ENCODE results near the gene LDLRAD1. TPM values are rescaled to one million over a fixed set of nuclear protein-coding genes. Genes with fewer than 3 reads are reported as not detected.

LDLRAD1 gene
- total RNA-seq, 2 experiments from 2014 or later = not detected

DNA sequence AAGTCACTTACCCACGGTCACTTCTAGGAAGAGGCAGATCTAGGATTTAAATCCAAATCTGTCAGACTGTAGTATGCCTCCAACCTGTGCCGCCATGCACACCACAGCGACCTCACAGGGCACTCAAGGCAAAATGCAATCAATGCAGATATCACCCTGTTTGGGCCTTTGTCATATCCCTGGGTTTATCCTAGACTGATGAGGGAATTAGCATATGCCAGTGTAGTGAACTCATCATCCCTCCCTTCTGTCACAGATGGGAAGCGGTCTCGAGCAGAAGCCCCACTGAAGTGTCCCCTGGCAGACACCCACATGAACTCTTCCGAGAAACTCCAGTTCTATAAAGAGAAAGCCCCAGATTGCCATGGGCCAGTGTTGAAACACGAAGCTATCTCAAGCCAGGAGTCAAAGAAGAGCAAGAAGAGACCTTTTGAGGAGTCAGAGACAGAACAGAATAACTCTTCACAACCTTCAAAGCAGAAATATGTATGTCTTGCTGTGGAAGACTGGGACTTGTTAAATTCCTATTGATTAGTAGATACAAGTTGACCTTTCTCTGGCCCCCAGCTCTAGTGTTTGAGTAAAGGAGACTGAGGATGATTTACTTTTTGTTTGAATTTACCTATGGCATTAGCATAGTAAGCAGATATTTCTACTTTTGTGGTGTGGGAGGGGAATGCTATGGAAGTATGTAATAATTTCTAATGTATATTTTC is 50.4 kb downstream of the LDLRAD1 start:
- Mint-ChIP-seq H3K36me3 (peaks cover 28% of the 10 kb centered on the region), H3K27ac (no peak overlapping the region), H3K9me3 (no peaks in the 10 kb centered on the region), H3K27me3 (no peaks in the 10 kb centered on the region), H3K4me1 (peaks cover 2% of the 10 kb centered on the region), H3K4me3 (no peak overlapping the region)
- no peak for DNase-seq
- POLR2A ChIA-PET = no interaction called here
- ATAC-seq (ENCODE audit: low read depth) = no peak

GRCh38 chr1:53966794-53967193 is 51.2 kb downstream of the LDLRAD1 start:
- ATAC-seq (ENCODE audit: low read depth) (no peak), DNase-seq (no peak)
- POLR2A ChIA-PET = no interaction called here
- Mint-ChIP-seq H3K9me3 (no peaks in the 10 kb centered on the region), H3K4me3 (no peak overlapping the region), H3K4me1 (peaks cover 2% of the 10 kb centered on the region), H3K27ac (no peak overlapping the region), H3K36me3 (peaks cover 29% of the 10 kb centered on the region), H3K27me3 (no peaks in the 10 kb centered on the region)

- no peak for ATAC-seq (ENCODE audit: low read depth)
- POLR2A ChIA-PET = no interaction called here
Measured at GRCh38 chr1:53964109-53964508, 53.9 kb downstream of the LDLRAD1 start.

GRCh38 chr1:53963460-53963859 is 54.5 kb downstream of the LDLRAD1 start:
- peaks cover 2% of the 10 kb centered on the region for H3K4me1 Mint-ChIP-seq
- ATAC-seq (ENCODE audit: low read depth) (no peak), DNase-seq (no peak)
- H3K9me3 Mint-ChIP-seq = no peaks in the 10 kb centered on the region
- H3K36me3 Mint-ChIP-seq = peaks cover 14% of the 10 kb centered on the region
- H3K4me3 Mint-ChIP-seq = no peak overlapping the region
- POLR2A ChIA-PET = no interaction called here
- no peaks in the 10 kb centered on the region for H3K27me3 Mint-ChIP-seq
- no peak overlapping the region for H3K27ac Mint-ChIP-seq

More at GRCh38 chr1:53964109-53964508, 53.9 kb downstream of the LDLRAD1 start:
- no peak for DNase-seq
- Mint-ChIP-seq H3K27me3 (no peaks in the 10 kb centered on the region), H3K27ac (no peak overlapping the region), H3K4me3 (no peak overlapping the region), H3K9me3 (no peaks in the 10 kb centered on the region), H3K4me1 (peaks cover 2% of the 10 kb centered on the region), H3K36me3 (peaks cover 18% of the 10 kb centered on the region)

DNA sequence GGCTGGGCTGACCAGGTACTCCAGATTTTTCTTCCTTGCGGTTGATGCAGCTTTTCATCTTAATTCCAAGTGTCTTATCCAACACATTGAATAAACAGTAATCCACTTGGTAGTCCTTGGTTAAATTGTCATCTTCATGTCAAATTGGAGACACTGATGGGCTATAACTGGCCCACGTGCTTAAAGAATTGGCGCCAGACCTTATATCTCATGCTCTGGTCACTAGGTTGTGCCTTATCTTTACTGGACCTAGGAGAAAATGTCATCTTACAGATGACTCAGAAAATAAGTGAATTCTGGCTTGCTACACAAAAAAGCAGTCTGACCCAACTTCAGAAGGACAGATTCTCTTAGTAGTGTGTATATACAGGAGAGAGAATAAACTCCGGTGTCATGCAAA is 55.6 kb downstream of the LDLRAD1 start:
- no peak for ATAC-seq (ENCODE audit: low read depth)
- POLR2A ChIA-PET = no interaction called here
- peaks cover 3% of the 10 kb centered on the region for H3K4me1 Mint-ChIP-seq
- DNase-seq = no peak
- H3K27me3 Mint-ChIP-seq = no peaks in the 10 kb centered on the region
- no peaks in the 10 kb centered on the region for H3K9me3 Mint-ChIP-seq
- no peak overlapping the region for H3K27ac Mint-ChIP-seq
- H3K36me3 Mint-ChIP-seq = peaks cover 11% of the 10 kb centered on the region
- no peak overlapping the region for H3K4me3 Mint-ChIP-seq

GRCh38 chr1:53959664-53960250 is 58.2 kb downstream of the LDLRAD1 start:
- POLR2A ChIA-PET = interaction anchor here (0.7 to 1.0 kb wide), 4 partner anchors 11 to 99 kb away, joined by 3 to 5 read pairs (median 4); no protein-coding TSS in a partner anchor
- Mint-ChIP-seq H3K9me3 (no peaks in the 10 kb centered on the region), H3K36me3 (peaks cover 6% of the 10 kb centered on the region), H3K27me3 (no peaks in the 10 kb centered on the region), H3K4me1 (peaks cover 10% of the 10 kb centered on the region), H3K27ac (no peak overlapping the region), H3K4me3 (no peak overlapping the region)
- no peak for ATAC-seq (ENCODE audit: low read depth)
- no peak for DNase-seq

Small RNA genes lying within 50 kb of the gene (microRNA-seq; reads per million reads assigned to microRNA genes)
- 16.1 reads per million, percentile 25 among the genes with 10 or more reads in this experiment for gene MIR4781

Other genes with a start within 250 kb of the LDLRAD1 start
- gene NDC1, start 179.9 kb downstream of the LDLRAD1 start, total RNA-seq = 10 to 100 TPM; 19.0 to 19.5 TPM
- 10 to 100 TPM; 16.9 to 19.5 TPM for gene YIPF1, start 128.4 kb downstream of the LDLRAD1 start, total RNA-seq
- not detected for gene DIO1, start 124.0 kb downstream of the LDLRAD1 start, total RNA-seq
- gene IFT25, start 72.5 kb downstream of the LDLRAD1 start, total RNA-seq = 10 to 100 TPM; 76.7 to 81.6 TPM
- 10 to 100 TPM; 18.8 to 20.2 TPM for gene LRRC42, start 71.8 kb downstream of the LDLRAD1 start, total RNA-seq
- 100 to 1,000 TPM; 182 to 192 TPM for gene TMEM59, start 35.0 kb upstream of the LDLRAD1 start, total RNA-seq
- gene TCEANC2, start 35.4 kb upstream of the LDLRAD1 start, total RNA-seq = 10 to 100 TPM; 11.7 to 13.5 TPM
- gene CDCP2, start 134.8 kb upstream of the LDLRAD1 start, total RNA-seq = under 1 TPM; 0.11 to 0.20 TPM
- gene CYB5RL, start 181.8 kb upstream of the LDLRAD1 start, total RNA-seq = 10 to 100 TPM; 11.6 to 13.3 TPM
- gene MRPL37, start 182.0 kb upstream of the LDLRAD1 start, total RNA-seq = 10 to 100 TPM; 71.8 to 81.6 TPM